Brain microvascular endothelial cell (primary cell): ENCODE measurements around the gene SLC25A5.
"Not testable (repeated sequence)": the region's sequence is repeated elsewhere in the genome, so short reads cannot be mapped to it uniquely, and the experiment has no call there.

Experiments
- DNase-seq: peaks from one replicate; pipeline ENCODE4 v3.0.0-alpha.2; 2020
- H3K27ac ChIP-seq: fragments of 250-450 bp; sonication (Bioruptor Pico); 2 replicates; pipeline ENCODE4 v1.5.1; 2020; ENCODE audit warnings: mild to moderate bottlenecking, moderate library complexity
- H3K27me3 ChIP-seq: fragments of 250-450 bp; sonication (Bioruptor Pico); replicated peaks from 2 replicates; pipeline ENCODE4 v1.5.1; 2020; ENCODE audit warnings: mild to moderate bottlenecking
- H3K36me3 ChIP-seq: fragments of 250-450 bp; sonication (Bioruptor Pico); replicated peaks from 2 replicates; pipeline ENCODE4 v1.5.1; 2020; ENCODE audit warnings: mild to moderate bottlenecking
- H3K4me3 ChIP-seq: 2 replicates; pipeline ENCODE4 v1.5.1; 2011; ENCODE audit warnings: low read depth, mild to moderate bottlenecking, control low read depth, low read length, moderate library complexity
- CTCF ChIP-seq: IDR thresholded peaks from 2 replicates; pipeline ENCODE4 v1.5.1; 2011; ENCODE audit warnings: low read depth, mild to moderate bottlenecking, moderate library complexity, low read length, control low read depth, inconsistent platforms; ENCODE audit errors: missing control alignments
- in situ Hi-C: cut with HindIII; loops from 2 replicates; pipeline ENCODE4 v1.10.0; 2017; ENCODE audit warnings: low sequenced_read_pairs, low pct_ligation_motif_present

Gene SLC25A5

GRCh38 chrX:119503484-119503861 is 35.2 kb downstream of the SLC25A5 start:
- peak overlapping the region; percentile 34 for H3K27ac ChIP-seq
- peak; percentile 80 for DNase-seq
- H3K36me3 ChIP-seq = no peaks in the 10 kb centered on the region
- in situ Hi-C loops = no loop called here
- TF ChIP-seq CTCF = no peak
- no peaks in the 10 kb centered on the region for H3K27me3 ChIP-seq
- no peak overlapping the region for H3K4me3 ChIP-seq

- H3K27ac ChIP-seq, DNase-seq, H3K27me3 ChIP-seq, H3K4me3 ChIP-seq, H3K36me3 ChIP-seq, in situ Hi-C loops: not testable (repeated sequence)
Observed at GRCh38 chrX:119505145-119505544, 36.9 kb downstream of the SLC25A5 start.

DNA sequence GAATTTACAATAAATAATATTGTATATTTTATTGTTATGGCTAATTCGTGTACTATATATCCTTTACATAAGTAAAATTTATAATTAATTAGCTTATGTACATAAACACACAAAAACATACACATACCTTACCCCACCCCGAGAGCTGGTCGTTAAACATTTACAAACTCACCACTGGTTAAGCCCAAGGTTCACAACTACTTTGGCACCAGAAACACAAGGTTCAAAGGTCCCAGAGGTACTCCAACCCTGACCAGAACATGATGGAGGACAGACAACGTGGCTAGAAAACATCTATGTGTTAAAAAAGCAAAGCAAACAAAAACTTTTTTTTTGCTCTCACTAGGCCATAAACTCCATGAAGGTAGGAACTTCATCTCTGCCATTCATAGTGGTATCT is 37.7 kb downstream of the SLC25A5 start:
- no peak overlapping the region for H3K4me3 ChIP-seq
- DNase-seq = no peak
- H3K27me3 ChIP-seq = no peaks in the 10 kb centered on the region
- no peak for TF ChIP-seq CTCF
- H3K36me3 ChIP-seq = no peaks in the 10 kb centered on the region
- in situ Hi-C loops = no loop called here
- no peak overlapping the region for H3K27ac ChIP-seq

DNA sequence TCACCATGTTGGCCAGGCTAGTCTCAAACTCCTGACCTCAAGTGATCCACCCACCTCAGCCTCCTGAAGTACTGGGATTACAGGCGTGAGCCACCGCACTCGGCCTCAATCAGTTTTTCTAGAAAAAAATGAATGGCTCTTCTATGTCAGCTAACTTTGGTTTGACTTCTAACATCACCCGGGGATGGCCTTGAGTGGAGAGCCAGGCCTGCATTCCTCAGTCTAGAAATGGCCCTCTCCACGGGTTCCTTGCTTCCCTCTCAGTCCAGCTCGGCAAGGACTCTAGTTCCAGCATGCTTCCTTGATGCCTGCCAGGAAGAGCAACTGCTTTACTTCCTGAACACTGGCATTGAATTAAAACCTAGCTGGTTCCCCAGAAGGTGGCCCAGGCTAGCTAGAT is 39.0 kb downstream of the SLC25A5 start:
- Histone ChIP-seq H3K4me3 (no peak overlapping the region), H3K27me3 (no peaks in the 10 kb centered on the region), H3K36me3 (no peaks in the 10 kb centered on the region), H3K27ac (no peak overlapping the region)
- in situ Hi-C loops = no loop called here
- no peak for TF ChIP-seq CTCF
- DNase-seq = no peak

DNA sequence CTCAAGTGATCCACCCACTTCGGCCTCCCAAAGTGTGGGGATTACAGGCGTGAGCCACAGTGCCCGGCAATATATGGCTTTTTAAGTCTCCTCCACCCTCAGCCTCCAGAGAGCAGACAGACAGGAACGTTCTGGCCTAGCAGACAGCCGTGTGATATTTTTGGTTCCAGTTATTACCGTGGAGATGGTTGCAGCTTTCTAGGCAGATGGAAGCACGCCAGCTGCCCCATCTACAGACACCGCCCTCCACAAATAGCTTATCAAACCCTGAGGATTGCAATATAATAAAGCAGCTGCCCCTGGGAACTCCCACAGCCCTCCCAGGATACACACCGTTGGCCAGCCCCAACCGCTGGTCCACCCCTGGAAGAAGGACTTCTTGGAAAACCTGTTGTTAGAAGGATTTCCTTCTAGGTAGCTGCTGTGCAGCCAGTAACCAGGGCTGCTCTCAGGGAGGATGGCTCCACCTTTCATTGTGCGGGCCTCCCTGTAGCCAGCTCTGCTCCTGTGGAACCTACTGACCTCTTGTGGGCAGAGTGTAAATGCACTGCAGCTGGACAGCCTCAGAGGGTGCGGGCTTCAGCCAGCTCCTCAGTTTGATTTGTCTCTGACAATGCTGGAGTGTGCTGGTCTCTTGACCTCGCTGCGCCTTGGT is 44.0 kb downstream of the SLC25A5 start:
- in situ Hi-C loops = no loop called here
- peak; percentile 46 for DNase-seq

DNA sequence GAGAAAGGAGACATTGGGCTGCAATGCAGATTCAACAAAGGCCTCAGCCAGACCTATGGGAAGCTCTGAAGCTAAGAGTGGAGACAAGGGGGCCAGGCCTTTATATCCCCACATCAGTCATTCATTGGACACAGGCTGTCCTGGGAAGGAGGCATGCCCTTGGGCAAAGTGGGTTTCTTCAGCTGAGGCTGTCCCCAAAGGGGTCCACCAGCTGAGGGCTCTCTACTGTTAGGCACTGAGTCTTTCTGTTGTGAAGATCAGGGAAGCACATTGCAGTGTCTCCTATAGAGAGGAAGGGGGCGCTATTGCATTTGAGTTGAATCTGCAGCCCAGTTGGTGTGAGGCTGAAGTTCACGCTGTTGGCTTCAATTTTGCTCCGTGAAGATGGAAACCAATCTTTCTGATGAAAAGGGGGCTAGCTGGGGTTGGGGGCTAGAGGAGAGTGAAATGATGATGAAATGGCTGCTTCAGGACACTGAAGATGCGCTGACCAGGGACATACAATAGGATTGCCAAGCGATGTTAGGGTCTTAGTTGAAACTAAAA is 48.0 kb downstream of the SLC25A5 start:
- peak; percentile 26 for DNase-seq
- TF ChIP-seq CTCF = peak; percentile 84
- no peak overlapping the region for H3K27ac ChIP-seq
- H3K4me3 ChIP-seq = no peak overlapping the region
- H3K36me3 ChIP-seq = no peaks in the 10 kb centered on the region
- no peaks in the 10 kb centered on the region for H3K27me3 ChIP-seq
- in situ Hi-C loops = no loop called here

More for the DNA sequence above, 44.0 kb downstream of the SLC25A5 start:
- Histone ChIP-seq H3K36me3 (no peaks in the 10 kb centered on the region), H3K4me3 (no peak overlapping the region), H3K27ac (no peak overlapping the region), H3K27me3 (no peaks in the 10 kb centered on the region)
- TF ChIP-seq CTCF = peak; percentile 74
